Measurements from ENCODE around the gene ECE2.

DNA sequence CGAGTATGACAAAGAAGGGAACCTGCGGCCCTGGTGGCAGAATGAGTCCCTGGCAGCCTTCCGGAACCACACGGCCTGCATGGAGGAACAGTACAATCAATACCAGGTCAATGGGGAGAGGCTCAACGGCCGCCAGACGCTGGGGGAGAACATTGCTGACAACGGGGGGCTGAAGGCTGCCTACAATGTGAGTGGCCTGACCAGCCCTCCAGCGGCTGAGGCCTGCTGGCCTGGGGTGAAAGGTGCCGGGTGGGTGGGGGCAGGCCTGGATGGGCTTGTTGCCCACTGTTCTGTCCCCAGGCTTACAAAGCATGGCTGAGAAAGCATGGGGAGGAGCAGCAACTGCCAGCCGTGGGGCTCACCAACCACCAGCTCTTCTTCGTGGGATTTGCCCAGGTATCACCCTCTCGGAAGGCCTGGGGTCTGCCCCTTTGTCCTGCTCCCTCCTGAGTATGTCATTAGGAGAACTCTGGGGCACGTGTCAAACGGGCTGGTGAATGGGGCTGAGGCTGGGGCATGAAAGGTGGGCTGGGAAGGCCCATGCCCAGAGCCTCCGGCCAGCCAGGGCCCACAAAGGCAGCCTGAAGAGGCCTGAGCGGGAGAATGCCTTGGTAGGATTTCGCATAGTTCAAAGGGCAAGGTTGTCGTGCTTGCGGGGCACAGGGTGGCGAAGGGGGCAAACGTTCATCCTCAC, 15.4 kb downstream of the ECE2 start:
- TF ChIP-seq, protein P1, sequence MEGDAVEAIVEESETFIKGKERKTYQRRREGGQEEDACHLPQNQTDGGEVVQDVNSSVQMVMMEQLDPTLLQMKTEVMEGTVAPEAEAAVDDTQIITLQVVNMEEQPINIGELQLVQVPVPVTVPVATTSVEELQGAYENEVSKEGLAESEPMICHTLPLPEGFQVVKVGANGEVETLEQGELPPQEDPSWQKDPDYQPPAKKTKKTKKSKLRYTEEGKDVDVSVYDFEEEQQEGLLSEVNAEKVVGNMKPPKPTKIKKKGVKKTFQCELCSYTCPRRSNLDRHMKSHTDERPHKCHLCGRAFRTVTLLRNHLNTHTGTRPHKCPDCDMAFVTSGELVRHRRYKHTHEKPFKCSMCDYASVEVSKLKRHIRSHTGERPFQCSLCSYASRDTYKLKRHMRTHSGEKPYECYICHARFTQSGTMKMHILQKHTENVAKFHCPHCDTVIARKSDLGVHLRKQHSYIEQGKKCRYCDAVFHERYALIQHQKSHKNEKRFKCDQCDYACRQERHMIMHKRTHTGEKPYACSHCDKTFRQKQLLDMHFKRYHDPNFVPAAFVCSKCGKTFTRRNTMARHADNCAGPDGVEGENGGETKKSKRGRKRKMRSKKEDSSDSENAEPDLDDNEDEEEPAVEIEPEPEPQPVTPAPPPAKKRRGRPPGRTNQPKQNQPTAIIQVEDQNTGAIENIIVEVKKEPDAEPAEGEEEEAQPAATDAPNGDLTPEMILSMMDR (IDR thresholded peaks at IDR 0.05) = no peak
- no peak for TF ChIP-seq POLR2A (IDR thresholded peaks at IDR 0.05)

Measured in right lobe of liver (tissue), 4 donors.